Measurements from ENCODE around the gene ZMAT3. TPM values are rescaled to one million over a fixed set of nuclear protein-coding genes. Genes with fewer than 3 reads are reported as not detected.

Gene ZMAT3
- total and polyA plus RNA-seq, 2 of the 8 experiments (the other 6 are each of a cell fraction or from before 2014, with no cell fraction given): 5.0 to 9.2 TPM

GRCh38 chr3:178990293-178990692 is 81.3 kb downstream of the ZMAT3 start:
- Histone ChIP-seq H4K5ac (ENCODE audit: insufficient read length, low read depth, low read length) (no peak overlapping the region), H3K9me3 (ENCODE audit: insufficient read depth in 2 of 2, low read depth in 1 of 2, low read length in 1 of 2) (peaks cover 38 to 43% of the 10 kb centered on the region in 2 experiments), H2AFZ (ENCODE audit: low read length) (no peak overlapping the region), H2BK120ac (replicated peaks; ENCODE audit: low read depth, low read length) (no peak overlapping the region), H4K20me1 (replicated peaks in 1 of 2; ENCODE audit: control insufficient read depth in 1 of 2, insufficient read depth in 2 of 2, low read length in 2 of 2) (no peaks in the 10 kb centered on the region), H3K79me1 (ENCODE audit: low read depth, low read length) (no peaks in the 10 kb centered on the region), H3K14ac (ENCODE audit: insufficient read length) (no peak overlapping the region), H3K4me2 (ENCODE audit: insufficient read depth in 1 of 2, low read depth in 2 of 2, low read length in 2 of 2) (no peak overlapping the region), H2BK15ac (ENCODE audit: low read length) (no peak overlapping the region), H3K79me2 (ENCODE audit: control insufficient read depth in 1 of 2, insufficient read depth in 2 of 2, low read length in 2 of 2) (no peaks in the 10 kb centered on the region), H4K8ac (ENCODE audit: extremely low read depth, insufficient read depth, low read length) (no peak overlapping the region), H3K4ac (replicated peaks; ENCODE audit: insufficient read length, low read depth, low read length) (no peak overlapping the region), H3K9ac (replicated peaks in 1 of 4; ENCODE audit: extremely low read depth in 1 of 4, low read depth in 3 of 4, low read length in 3 of 4) (no peak overlapping the region), H3K27me3 (replicated peaks in 1 of 4; ENCODE audit: control insufficient read depth in 3 of 4, extremely low read depth in 1 of 4, insufficient read depth in 3 of 4, low read length in 3 of 4) (no peaks in the 10 kb centered on the region), H4K91ac (replicated peaks; ENCODE audit: insufficient read length, low read length) (no peak overlapping the region), H3K23ac (ENCODE audit: insufficient read length) (no peak overlapping the region), H3K23me2 (ENCODE audit: low read depth, low read length) (no peaks in the 10 kb centered on the region), H3K27ac (ENCODE audit: low read depth, low read length) (no peak overlapping the region), H2BK5ac (ENCODE audit: low read depth, low read length) (no peak overlapping the region), H3K4me3 (ENCODE audit: extremely low read depth in 1 of 4, insufficient read depth in 2 of 4, low read depth in 3 of 4, low read length in 4 of 4) (no peak overlapping the region), H2AK5ac (ENCODE audit: low read depth, low read length) (no peak overlapping the region), H3K4me1 (replicated peaks in 1 of 4; ENCODE audit: control insufficient read depth in 3 of 4, insufficient read depth in 4 of 4, low read length in 3 of 4) (no peaks in the 10 kb centered on the region), H2BK20ac (ENCODE audit: low read length) (no peak overlapping the region), H3K56ac (replicated peaks; ENCODE audit: insufficient read length, low read depth, low read length) (no peak overlapping the region), H2BK12ac (ENCODE audit: low read depth, low read length) (no peak overlapping the region), H3K36me3 (ENCODE audit: control insufficient read depth in 2 of 4, insufficient read depth in 4 of 4, low read length in 3 of 4) (no peaks in the 10 kb centered on the region), H3K18ac (ENCODE audit: extremely low read depth, low read length) (no peak overlapping the region)
- WGBS, 2 experiments (ENCODE audit: extremely low coverage in 1 of 2, insufficient coverage in 1 of 2, insufficient read length in 1 of 2, insufficient replicate concordance in 2 of 2, low coverage in 1 of 2, low lambda C conversion rate in 2 of 2, missing lambda C conversion rate in 1 of 2): 92% methylated on average over 3 of the region's 3 CpGs; no CpG with 5 or more reads in 1 of the 2 experiments
- ChIA-PET CTCF (ENCODE audit: partially characterized antibody) (interaction anchor here (0.5 kb wide), 1 partner anchor 84 kb away, joined by 3 read pairs; no protein-coding TSS in a partner anchor), POLR2A (ENCODE audit: partially characterized antibody) (no interaction called here)
- DNase-seq (ENCODE audit: low read depth in 1 of 2, low spot score in 2 of 2): no peak
- no peak for FAIRE-seq
- TF ChIP-seq YY1 (IDR thresholded peaks at IDR 0.05; ENCODE audit: low read depth, low read length): no peak
- no peak for TF ChIP-seq GTF2F1 (IDR thresholded peaks at IDR 0.05; ENCODE audit: borderline replicate concordance, low read depth, low read length)
- no peak for TF ChIP-seq CBX5 (IDR thresholded peaks at IDR 0.05; ENCODE audit: low read depth, low read length)
- TF ChIP-seq BCL11A (IDR thresholded peaks at IDR 0.05; ENCODE audit: low read depth in 2 of 2, low read length in 2 of 2): no peak
- TF ChIP-seq BACH1 (IDR thresholded peaks at IDR 0.05; ENCODE audit: low read length): no peak
- no peak for TF ChIP-seq SP1 (IDR thresholded peaks at IDR 0.05; ENCODE audit: low read depth, low read length)
- TF ChIP-seq RFX5 (IDR thresholded peaks at IDR 0.05; ENCODE audit: borderline replicate concordance, low read depth, low read length): no peak
- TF ChIP-seq GABPA (IDR thresholded peaks at IDR 0.05; ENCODE audit: borderline replicate concordance, insufficient read depth, low read length): no peak
- no peak for TF ChIP-seq CBX8 (IDR thresholded peaks at IDR 0.05; ENCODE audit: borderline replicate concordance, low read depth, low read length)
- no peak for TF ChIP-seq JUN (IDR thresholded peaks at IDR 0.05; ENCODE audit: low read depth, low read length)
- TF ChIP-seq ASH2L (IDR thresholded peaks at IDR 0.05; ENCODE audit: low read length): no peak
- TF ChIP-seq, protein P1, sequence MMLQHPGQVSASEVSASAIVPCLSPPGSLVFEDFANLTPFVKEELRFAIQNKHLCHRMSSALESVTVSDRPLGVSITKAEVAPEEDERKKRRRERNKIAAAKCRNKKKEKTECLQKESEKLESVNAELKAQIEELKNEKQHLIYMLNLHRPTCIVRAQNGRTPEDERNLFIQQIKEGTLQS (IDR thresholded peaks at IDR 0.05; ENCODE audit: insufficient read depth, low read depth, low read length): no peak
- TF ChIP-seq SIRT6 (IDR thresholded peaks at IDR 0.05; ENCODE audit: low read length): no peak
- TF ChIP-seq MAFK (IDR thresholded peaks at IDR 0.05; ENCODE audit: low read depth, low read length): no peak
- TF ChIP-seq SIX5 (IDR thresholded peaks at IDR 0.05; ENCODE audit: low read depth, low read length): no peak
- TF ChIP-seq EZH2 (IDR thresholded peaks at IDR 0.05; ENCODE audit: low read depth, low read length, severe bottlenecking): no peak
